ENCODE measurements around the gene GRM4.
A peak's percentile ranks its signal among the peaks of the same experiment; 100 is the strongest.

GRM4 gene

DNA sequence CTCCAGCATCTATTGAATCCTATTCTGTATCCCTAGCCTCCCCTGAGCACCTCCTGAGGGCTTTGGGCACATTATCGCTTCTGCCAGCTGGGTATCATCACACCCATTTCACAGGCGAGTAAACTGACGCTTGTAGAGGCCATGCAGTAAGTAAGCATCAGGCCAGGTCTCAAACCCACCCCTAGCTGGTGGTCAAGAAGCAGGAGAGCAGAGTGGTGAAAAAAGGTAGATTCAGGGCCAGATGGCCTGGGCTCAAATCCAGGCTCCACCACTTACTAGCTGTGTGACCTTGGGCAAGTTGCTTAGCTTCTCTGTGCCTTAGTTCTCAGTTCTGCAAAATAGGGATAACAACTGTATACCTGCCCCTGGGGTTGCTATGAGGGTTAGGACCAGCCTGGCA lies 19.9 kb downstream of the GRM4 start:
- no peak overlapping the region for H3K9ac ChIP-seq (ENCODE audit: low read length)
- no peak overlapping the region for H2BK120ac ChIP-seq (ENCODE audit: low read depth, low read length)
- no peaks in the 10 kb centered on the region for H3K4me1 ChIP-seq (ENCODE audit: control insufficient read depth, insufficient read depth, low read depth, low read length)
- H3K9me3 ChIP-seq (ENCODE audit: control insufficient read depth, low read length): no peaks in the 10 kb centered on the region
- H4K8ac ChIP-seq (ENCODE audit: low read length): no peak overlapping the region
- no peak for DNase-seq
- no peak overlapping the region for H2BK15ac ChIP-seq (ENCODE audit: low read depth, poor library complexity, severe bottlenecking)
- no peak overlapping the region for H2BK5ac ChIP-seq (ENCODE audit: low read depth, low read length, poor library complexity, severe bottlenecking)
- H3K27me3 ChIP-seq (ENCODE audit: control insufficient read depth in 1 of 2, insufficient read depth in 1 of 2, low read length in 2 of 2): peaks cover 47 to 79% of the 10 kb centered on the region in 2 experiments
- H3K4me2 ChIP-seq (ENCODE audit: low read length, poor library complexity, severe bottlenecking): no peak overlapping the region
- no peak overlapping the region for H3K4ac ChIP-seq (ENCODE audit: low read depth in 1 of 2, low read length in 2 of 2)
- H3K14ac ChIP-seq (ENCODE audit: low read length in 2 of 2): no peak overlapping the region
- H3K27ac ChIP-seq (ENCODE audit: low read length, poor library complexity, severe bottlenecking): no peak overlapping the region
- H3K4me3 ChIP-seq (ENCODE audit: insufficient read depth in 1 of 2, low read depth in 1 of 2, low read length in 2 of 2): no peak overlapping the region
- no peak overlapping the region for H4K91ac ChIP-seq (ENCODE audit: low read length)
- H2AK5ac ChIP-seq (ENCODE audit: low read length, severe bottlenecking): no peak overlapping the region
- no peak overlapping the region for H3K23ac ChIP-seq (ENCODE audit: low read length in 2 of 2)
- H3K36me3 ChIP-seq (ENCODE audit: control insufficient read depth in 1 of 2, insufficient read depth in 2 of 2, low read depth in 1 of 2, low read length in 2 of 2): no peaks in the 10 kb centered on the region
- no peaks in the 10 kb centered on the region for H3K79me1 ChIP-seq (replicated peaks; ENCODE audit: low read length, poor library complexity, severe bottlenecking)
- H3K18ac ChIP-seq (ENCODE audit: low read depth in 1 of 2, low read length in 2 of 2): no peak overlapping the region
- H2BK12ac ChIP-seq (ENCODE audit: low read length in 2 of 2): no peak overlapping the region
- WGBS: 93% methylated on average over 3 of the region's 3 CpGs
- H2AFZ ChIP-seq (ENCODE audit: low read depth, low read length): no peak overlapping the region

DNA sequence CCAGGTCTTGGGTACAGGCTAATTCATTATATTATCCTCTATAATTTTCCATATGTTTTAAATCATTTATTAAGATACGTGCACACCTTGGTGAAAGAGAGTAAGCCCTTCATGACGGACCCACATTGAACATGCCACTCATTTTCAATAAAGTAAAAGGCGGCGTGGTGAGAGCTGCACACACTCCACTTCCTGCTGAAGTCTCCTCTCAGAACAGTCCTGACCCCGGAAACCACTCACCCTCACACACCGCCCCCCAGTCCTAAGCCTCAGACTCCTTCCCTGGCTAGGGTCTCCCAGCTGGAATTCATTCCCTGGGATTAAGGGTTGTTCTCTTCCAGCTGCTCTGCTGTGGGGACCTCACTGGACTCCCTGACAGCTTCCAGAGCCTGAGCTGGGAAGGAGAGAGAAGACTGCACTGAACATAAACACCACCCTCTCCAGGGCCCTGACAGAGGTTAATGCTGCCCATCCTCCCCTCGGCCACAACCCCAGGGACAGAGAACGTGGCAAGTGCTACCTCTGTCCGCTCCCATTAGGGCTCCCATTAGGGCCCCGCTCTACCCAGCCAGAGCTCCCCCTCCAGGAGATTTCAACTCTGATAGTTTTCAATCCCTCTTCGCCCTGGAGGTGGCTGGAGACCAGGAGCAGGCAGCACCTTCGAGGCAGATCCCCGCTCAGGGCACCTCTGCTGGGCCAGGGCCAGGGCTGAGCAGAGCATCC lies 24.8 kb downstream of the GRM4 start:
- Histone ChIP-seq H2AK5ac (ENCODE audit: low read length, severe bottlenecking) (no peak overlapping the region), H3K4me2 (ENCODE audit: low read length, poor library complexity, severe bottlenecking) (no peak overlapping the region), H2BK15ac (ENCODE audit: low read depth, poor library complexity, severe bottlenecking) (no peak overlapping the region), H3K9ac (ENCODE audit: low read length) (no peak overlapping the region), H3K36me3 (ENCODE audit: control insufficient read depth in 1 of 2, insufficient read depth in 2 of 2, low read depth in 1 of 2, low read length in 2 of 2) (no peaks in the 10 kb centered on the region), H2AFZ (ENCODE audit: low read depth, low read length) (no peak overlapping the region), H3K23ac (ENCODE audit: low read length in 2 of 2) (peak overlapping the region in 1 of 2 experiments; percentile 19), H3K27ac (ENCODE audit: low read length, poor library complexity, severe bottlenecking) (no peak overlapping the region), H2BK5ac (ENCODE audit: low read depth, low read length, poor library complexity, severe bottlenecking) (no peak overlapping the region), H4K91ac (ENCODE audit: low read length) (no peak overlapping the region), H3K4me1 (ENCODE audit: control insufficient read depth, insufficient read depth, low read depth, low read length) (no peaks in the 10 kb centered on the region), H2BK12ac (ENCODE audit: low read length in 2 of 2) (no peak overlapping the region), H3K9me3 (ENCODE audit: control insufficient read depth, low read length) (no peaks in the 10 kb centered on the region), H3K14ac (ENCODE audit: low read length in 2 of 2) (no peak overlapping the region), H3K27me3 (ENCODE audit: control insufficient read depth in 1 of 2, insufficient read depth in 1 of 2, low read length in 2 of 2) (peaks cover 67 to 94% of the 10 kb centered on the region in 2 experiments), H4K8ac (ENCODE audit: low read length) (no peak overlapping the region), H3K4me3 (ENCODE audit: insufficient read depth in 1 of 2, low read depth in 1 of 2, low read length in 2 of 2) (no peak overlapping the region), H3K4ac (ENCODE audit: low read depth in 1 of 2, low read length in 2 of 2) (no peak overlapping the region), H3K18ac (ENCODE audit: low read depth in 1 of 2, low read length in 2 of 2) (no peak overlapping the region), H3K79me1 (replicated peaks; ENCODE audit: low read length, poor library complexity, severe bottlenecking) (no peaks in the 10 kb centered on the region), H2BK120ac (ENCODE audit: low read depth, low read length) (no peak overlapping the region)
- DNase-seq: no peak
- WGBS: 62% methylated on average over 13 of the region's 13 CpGs

DNA sequence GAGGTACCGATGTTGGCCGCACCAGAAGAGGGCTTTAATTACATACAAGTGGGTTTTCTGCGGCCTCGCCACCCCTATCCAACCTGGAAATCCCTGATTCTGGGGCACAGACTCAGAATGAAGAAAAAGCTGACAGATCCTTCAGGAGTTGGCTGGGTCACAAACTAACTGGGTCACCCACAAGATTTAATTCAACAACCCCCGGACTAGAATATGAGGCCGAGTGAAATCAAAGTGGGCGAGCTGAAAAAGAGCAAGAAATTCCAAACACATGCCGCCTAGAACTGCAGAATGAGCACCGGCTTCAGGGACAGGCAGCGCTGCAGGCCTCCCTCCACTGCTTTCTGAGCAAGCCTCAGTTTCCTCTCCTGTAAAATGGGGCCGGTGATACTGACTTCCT lies 30.0 kb downstream of the GRM4 start:
- H4K8ac ChIP-seq (ENCODE audit: low read length): no peak overlapping the region
- H3K79me1 ChIP-seq (replicated peaks; ENCODE audit: low read length, poor library complexity, severe bottlenecking): no peaks in the 10 kb centered on the region
- no peak overlapping the region for H2BK12ac ChIP-seq (ENCODE audit: low read length in 2 of 2)

DNA sequence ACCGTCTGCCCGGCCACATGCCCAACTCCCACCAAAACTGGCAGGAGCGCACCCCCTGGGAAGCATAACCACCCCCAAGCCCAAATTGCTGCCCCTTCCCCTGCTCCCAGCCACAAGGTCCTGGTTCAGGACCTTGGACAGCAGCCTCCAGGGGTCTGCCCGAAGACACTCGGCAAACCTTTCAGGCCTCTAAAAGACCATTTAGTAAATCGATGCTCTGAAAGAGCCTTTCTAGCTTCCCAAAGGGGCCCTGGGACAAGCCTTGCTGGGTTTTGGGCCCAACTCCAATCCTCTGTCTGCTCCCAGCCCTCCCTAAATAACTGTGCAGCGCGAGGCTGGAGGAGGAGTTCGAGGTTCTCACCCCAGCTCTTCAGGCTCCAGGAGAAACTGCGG lies 30.5 kb downstream of the GRM4 start:
- Histone ChIP-seq H2BK120ac (ENCODE audit: low read depth, low read length) (no peak overlapping the region), H2BK5ac (ENCODE audit: low read depth, low read length, poor library complexity, severe bottlenecking) (no peak overlapping the region)
- 65% methylated on average over 10 of the region's 10 CpGs for WGBS

More for the DNA sequence above, 30.0 kb downstream of the GRM4 start:
- DNase-seq: no peak
- Histone ChIP-seq H2BK5ac (ENCODE audit: low read depth, low read length, poor library complexity, severe bottlenecking) (no peak overlapping the region), H3K4me2 (ENCODE audit: low read length, poor library complexity, severe bottlenecking) (no peak overlapping the region), H3K36me3 (ENCODE audit: control insufficient read depth in 1 of 2, insufficient read depth in 2 of 2, low read depth in 1 of 2, low read length in 2 of 2) (no peaks in the 10 kb centered on the region), H3K23ac (ENCODE audit: low read length in 2 of 2) (no peak overlapping the region), H3K27ac (ENCODE audit: low read length, poor library complexity, severe bottlenecking) (no peak overlapping the region), H3K4ac (ENCODE audit: low read depth in 1 of 2, low read length in 2 of 2) (no peak overlapping the region), H3K4me3 (ENCODE audit: insufficient read depth in 1 of 2, low read depth in 1 of 2, low read length in 2 of 2) (no peak overlapping the region), H3K18ac (ENCODE audit: low read depth in 1 of 2, low read length in 2 of 2) (no peak overlapping the region), H2BK15ac (ENCODE audit: low read depth, poor library complexity, severe bottlenecking) (no peak overlapping the region), H3K27me3 (ENCODE audit: control insufficient read depth in 1 of 2, insufficient read depth in 1 of 2, low read length in 2 of 2) (peaks cover 71 to 94% of the 10 kb centered on the region in 2 experiments), H2BK120ac (ENCODE audit: low read depth, low read length) (no peak overlapping the region), H3K9ac (ENCODE audit: low read length) (no peak overlapping the region), H3K4me1 (ENCODE audit: control insufficient read depth, insufficient read depth, low read depth, low read length) (no peaks in the 10 kb centered on the region), H2AFZ (ENCODE audit: low read depth, low read length) (no peak overlapping the region), H3K14ac (ENCODE audit: low read length in 2 of 2) (no peak overlapping the region), H4K91ac (ENCODE audit: low read length) (no peak overlapping the region), H2AK5ac (ENCODE audit: low read length, severe bottlenecking) (no peak overlapping the region), H3K9me3 (ENCODE audit: control insufficient read depth, low read length) (no peaks in the 10 kb centered on the region)
- 95% methylated on average over 11 of the region's 11 CpGs for WGBS

More for the DNA sequence above, 30.5 kb downstream of the GRM4 start:
- Histone ChIP-seq H3K23ac (ENCODE audit: low read length in 2 of 2) (no peak overlapping the region), H2BK12ac (ENCODE audit: low read length in 2 of 2) (no peak overlapping the region), H3K4me3 (ENCODE audit: insufficient read depth in 1 of 2, low read depth in 1 of 2, low read length in 2 of 2) (no peak overlapping the region), H2BK15ac (ENCODE audit: low read depth, poor library complexity, severe bottlenecking) (no peak overlapping the region), H3K4ac (ENCODE audit: low read depth in 1 of 2, low read length in 2 of 2) (no peak overlapping the region), H4K91ac (ENCODE audit: low read length) (no peak overlapping the region), H3K9me3 (ENCODE audit: control insufficient read depth, low read length) (no peaks in the 10 kb centered on the region), H2AFZ (ENCODE audit: low read depth, low read length) (no peak overlapping the region), H4K8ac (ENCODE audit: low read length) (no peak overlapping the region), H3K4me1 (ENCODE audit: control insufficient read depth, insufficient read depth, low read depth, low read length) (no peaks in the 10 kb centered on the region), H3K14ac (ENCODE audit: low read length in 2 of 2) (no peak overlapping the region), H3K27ac (ENCODE audit: low read length, poor library complexity, severe bottlenecking) (no peak overlapping the region), H3K4me2 (ENCODE audit: low read length, poor library complexity, severe bottlenecking) (no peak overlapping the region), H3K18ac (ENCODE audit: low read depth in 1 of 2, low read length in 2 of 2) (no peak overlapping the region), H3K9ac (ENCODE audit: low read length) (no peak overlapping the region), H3K36me3 (ENCODE audit: control insufficient read depth in 1 of 2, insufficient read depth in 2 of 2, low read depth in 1 of 2, low read length in 2 of 2) (no peaks in the 10 kb centered on the region), H2AK5ac (ENCODE audit: low read length, severe bottlenecking) (no peak overlapping the region), H3K79me1 (replicated peaks; ENCODE audit: low read length, poor library complexity, severe bottlenecking) (no peaks in the 10 kb centered on the region), H3K27me3 (ENCODE audit: control insufficient read depth in 1 of 2, insufficient read depth in 1 of 2, low read length in 2 of 2) (peaks cover 73 to 95% of the 10 kb centered on the region in 2 experiments)
- DNase-seq: peak; percentile 24

Measured in mesenchymal stem cell (in vitro differentiated cells and primary cell).